NCI-H2171 (cell line): Measurements from ENCODE around the gene DBF4.
A peak's percentile ranks its signal among the peaks of the same experiment; 100 is the strongest.
"Not testable (repeated sequence)": the region's sequence is repeated elsewhere in the genome, so short reads cannot be mapped to it uniquely, and the experiment has no call there.

ENCODE experiments used
- DNase-seq: peaks from one replicate; lab custom pipeline; 2025; lab: John Stamatoyannopoulos, UW

The DBF4 gene

GRCh38 chr7:87882151-87882937, 6.1 kb downstream of the DBF4 start:
- no peak for DNase-seq

DNA sequence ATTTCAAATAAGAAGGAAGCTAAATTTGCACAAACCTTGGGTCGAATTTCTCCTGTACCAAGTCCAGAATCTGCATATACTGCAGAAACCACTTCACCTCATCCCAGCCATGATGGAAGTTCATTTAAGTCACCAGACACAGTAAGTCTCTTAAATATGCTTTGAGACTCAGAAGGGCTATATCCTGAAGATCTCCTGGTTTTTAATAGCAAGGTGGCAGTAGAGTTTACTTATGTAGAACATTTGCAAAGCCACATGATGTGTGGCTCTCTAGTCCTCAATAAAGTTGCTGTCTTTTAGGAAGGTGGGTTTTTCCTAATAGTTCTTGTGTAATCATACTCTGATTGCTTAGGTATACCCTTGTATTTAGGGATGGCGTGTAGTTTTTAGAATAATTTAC, 8.7 kb downstream of the DBF4 start:
- no peak for DNase-seq

DNA sequence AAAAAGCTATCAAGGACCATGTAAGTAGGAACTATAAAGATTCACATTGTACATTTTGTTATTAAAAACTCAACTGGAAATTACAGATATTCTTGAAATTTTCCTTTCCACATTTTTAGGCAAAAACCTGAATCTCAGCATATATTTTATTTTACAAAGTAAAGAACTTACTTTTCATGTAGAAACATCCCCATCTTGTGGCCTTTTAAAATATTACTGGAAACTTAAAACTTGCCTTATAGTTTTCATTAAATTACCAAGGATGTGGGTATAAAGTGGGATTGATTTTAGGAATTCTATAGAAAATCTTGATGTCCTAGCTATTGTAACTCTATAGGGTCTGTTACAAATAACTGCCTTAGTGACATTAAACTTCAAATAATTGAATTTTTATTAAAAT, 10.6 kb downstream of the DBF4 start:
- no peak for DNase-seq

GRCh38 chr7:87895363-87895762, 19.1 kb downstream of the DBF4 start:
- no peak for DNase-seq

- DNase-seq = no peak
Measured at GRCh38 chr7:87899255-87899654, 23.0 kb downstream of the DBF4 start.

GRCh38 chr7:87907136-87907906, 31.0 kb downstream of the DBF4 start:
- not testable (repeated sequence) for DNase-seq

DNA sequence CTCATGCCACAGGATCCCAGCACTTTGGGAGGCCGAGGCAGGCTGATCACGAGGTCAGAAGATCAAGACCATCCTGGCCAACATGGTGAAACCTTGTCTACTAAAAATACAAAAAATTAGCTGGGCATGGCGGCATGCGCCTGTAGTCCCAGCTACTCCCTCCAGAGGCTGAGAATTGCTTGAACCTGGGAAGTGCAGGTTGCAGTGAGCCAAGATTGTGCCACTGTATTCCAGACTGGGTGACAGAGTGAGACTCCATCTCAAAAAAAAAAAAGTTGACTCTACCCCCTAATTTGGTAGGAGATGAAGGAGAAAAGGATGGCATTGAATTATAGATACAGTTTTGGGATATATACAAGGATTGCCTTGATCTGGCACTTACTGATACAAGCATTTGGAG, 32.5 kb downstream of the DBF4 start:
- DNase-seq = not testable (repeated sequence)

DNA sequence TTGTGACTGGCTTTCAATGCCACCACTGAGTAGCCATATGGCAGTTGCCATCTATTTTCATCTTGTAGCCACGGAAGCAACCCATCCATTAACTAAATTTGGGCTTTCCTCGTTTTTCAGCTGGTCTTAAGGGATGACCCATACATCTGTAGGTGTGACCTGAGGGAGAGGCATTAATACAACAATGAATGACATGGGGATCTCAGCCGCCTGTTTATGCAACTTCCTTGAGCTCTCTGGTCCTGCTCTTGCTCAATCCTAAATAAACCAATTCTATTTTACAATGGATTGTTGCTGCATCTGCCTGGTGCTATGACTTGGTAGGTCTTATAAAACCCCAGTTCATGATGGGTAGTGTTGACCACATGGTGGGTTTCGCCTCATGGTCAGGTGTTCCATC, 35.8 kb downstream of the DBF4 start:
- DNase-seq = no peak

- no peak for DNase-seq
Measured at GRCh38 chr7:87918740-87919139, 42.4 kb downstream of the DBF4 start.

- DNase-seq = no peak
Measured at GRCh38 chr7:87919875-87920274, 43.6 kb downstream of the DBF4 start.

GRCh38 chr7:87920578-87920977, 44.3 kb downstream of the DBF4 start:
- no peak for DNase-seq

DNA sequence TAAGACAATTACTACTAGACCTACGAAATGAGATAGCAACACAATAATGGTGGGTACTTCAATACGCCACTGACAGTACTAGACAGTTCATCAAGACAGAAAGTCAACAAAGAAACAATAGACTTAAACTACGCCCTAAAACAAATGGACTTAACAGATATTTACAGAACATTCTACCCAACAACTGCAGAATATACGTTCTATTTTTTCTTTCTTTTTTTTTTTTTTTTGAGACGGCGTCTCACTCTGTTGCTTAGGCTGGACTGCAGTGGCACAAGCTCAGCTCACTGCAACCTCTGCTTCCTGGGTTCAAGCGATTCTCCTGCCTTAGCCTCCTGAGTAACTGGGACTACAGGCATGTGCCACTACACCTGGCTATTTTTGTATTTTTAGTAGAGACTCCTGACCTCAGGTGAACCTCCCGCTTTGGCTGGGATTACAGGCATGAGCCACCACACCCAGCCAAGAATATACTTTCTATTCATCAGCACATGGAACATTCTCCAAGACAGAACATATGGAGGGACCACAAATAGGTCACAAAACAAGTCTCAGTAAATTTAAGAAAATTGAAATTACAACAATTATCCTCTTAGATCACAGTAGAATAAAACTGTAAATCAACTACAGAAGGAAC, 46.6 kb downstream of the DBF4 start:
- DNase-seq = not testable (repeated sequence)

GRCh38 chr7:87926581-87927461, 50.5 kb downstream of the DBF4 start:
- peak; percentile 50 for DNase-seq

- no peak for DNase-seq
Measured at GRCh38 chr7:87933605-87933952, 57.3 kb downstream of the DBF4 start.

- DNase-seq = peak; percentile 95
Measured at GRCh38 chr7:87933953-87934698, 57.8 kb downstream of the DBF4 start, which contains the start of gene ADAM22. ADAM22 (plus strand) TSS chr7:87934251; CDS start chr7:87934466, 215 bp downstream.

GRCh38 chr7:87934699-87935383, 58.5 kb downstream of the DBF4 start:
- peak; percentile 37 for DNase-seq

DNA sequence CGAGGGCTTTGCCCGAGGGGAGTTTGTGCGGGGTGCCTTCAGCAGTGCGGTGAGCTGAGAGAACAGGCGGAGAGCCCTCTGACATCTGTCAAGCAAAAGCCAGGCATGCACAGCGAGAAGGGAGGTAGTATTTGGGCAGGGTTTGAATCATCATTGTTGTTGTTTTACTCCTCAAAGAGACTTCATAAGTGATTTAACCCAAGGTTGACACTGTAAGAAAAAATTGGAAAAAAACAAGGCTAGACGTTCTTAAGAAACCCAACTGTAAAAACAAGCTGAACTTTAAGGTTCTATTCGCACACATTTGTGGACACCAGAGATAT, 59.1 kb downstream of the DBF4 start:
- DNase-seq = peak; percentile 6

- no peak for DNase-seq
Measured at GRCh38 chr7:87941138-87941537, 64.8 kb downstream of the DBF4 start.

DNA sequence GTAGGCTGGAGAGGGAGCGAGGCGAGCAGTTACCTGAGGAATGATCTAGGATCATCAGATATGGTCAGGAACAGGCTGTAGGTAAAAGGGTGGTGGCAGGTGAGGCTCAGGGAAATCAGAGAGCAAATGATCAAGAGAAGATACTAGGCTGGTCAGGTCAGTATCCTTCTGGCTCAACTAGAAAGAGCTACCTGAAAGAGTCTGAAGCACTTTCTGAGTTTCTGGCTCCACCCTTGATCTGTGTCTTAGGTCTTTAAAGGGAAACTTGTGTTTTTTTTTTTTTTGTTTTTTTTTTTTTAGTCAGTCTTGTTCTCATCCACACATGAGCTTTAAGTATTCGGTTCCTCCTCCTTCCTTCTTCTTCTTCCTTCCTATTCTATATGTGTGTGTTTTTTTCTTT, 68.3 kb downstream of the DBF4 start:
- DNase-seq = no peak

DNA sequence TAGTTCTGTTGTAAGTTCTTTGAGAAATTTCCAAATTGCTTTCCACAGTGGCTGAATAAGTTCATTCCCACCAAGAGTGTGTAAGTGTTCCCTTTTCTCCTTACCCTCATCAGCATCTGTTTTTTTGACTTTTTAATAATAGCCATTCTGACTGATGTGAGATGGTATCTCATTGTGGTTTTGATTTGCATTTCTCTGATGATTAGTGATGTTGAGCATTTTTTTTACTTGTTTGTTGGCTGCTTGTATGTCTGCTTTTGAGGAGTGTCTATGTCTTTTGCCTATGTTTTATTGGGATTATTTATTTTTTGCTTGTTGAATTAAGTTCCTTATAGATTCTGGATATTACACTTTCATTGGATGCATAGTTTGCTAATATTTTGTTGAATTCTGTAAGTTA, 69.6 kb downstream of the DBF4 start:
- DNase-seq = not testable (repeated sequence)

- DNase-seq = no peak
Measured at GRCh38 chr7:87948371-87948770, 72.1 kb downstream of the DBF4 start.
